Stimulated activated CD8-positive, alpha-beta memory T cell treated with anti-CD3 and anti-CD28 coated beads, Interleukin-2, amount 100 ng/mL, for 1 hour (primary cell): ENCODE results near the gene BRSK2.
"Not testable (repeated sequence)": the region's sequence is repeated elsewhere in the genome, so short reads cannot be mapped to it uniquely, and the experiment has no call there.

Experiments
- DNase-seq, 2 donors: peaks; one replicate each; pipeline ENCODE4 v3.0.0-alpha.2; 2020; ENCODE audit warnings: low read depth in 2 of 2

Gene BRSK2

GRCh38 chr11:1409108-1409851 lies 19.5 kb downstream of the BRSK2 start:
- no peak for DNase-seq

DNA sequence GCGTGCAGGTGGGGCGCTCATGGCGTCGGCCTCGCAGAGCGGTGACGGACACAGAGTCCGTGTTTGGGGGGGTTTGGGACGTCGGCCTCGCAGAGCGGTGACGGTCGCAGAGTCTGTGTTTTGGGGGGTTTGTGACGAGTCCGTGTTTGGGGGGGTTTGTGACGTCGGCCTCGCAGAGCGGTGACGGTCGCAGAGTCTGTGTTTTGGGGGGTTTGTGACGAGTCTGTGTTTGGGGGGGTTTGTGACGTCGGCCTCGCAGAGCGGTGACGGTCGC lies 20.1 kb downstream of the BRSK2 start:
- not testable (repeated sequence) for DNase-seq

DNA sequence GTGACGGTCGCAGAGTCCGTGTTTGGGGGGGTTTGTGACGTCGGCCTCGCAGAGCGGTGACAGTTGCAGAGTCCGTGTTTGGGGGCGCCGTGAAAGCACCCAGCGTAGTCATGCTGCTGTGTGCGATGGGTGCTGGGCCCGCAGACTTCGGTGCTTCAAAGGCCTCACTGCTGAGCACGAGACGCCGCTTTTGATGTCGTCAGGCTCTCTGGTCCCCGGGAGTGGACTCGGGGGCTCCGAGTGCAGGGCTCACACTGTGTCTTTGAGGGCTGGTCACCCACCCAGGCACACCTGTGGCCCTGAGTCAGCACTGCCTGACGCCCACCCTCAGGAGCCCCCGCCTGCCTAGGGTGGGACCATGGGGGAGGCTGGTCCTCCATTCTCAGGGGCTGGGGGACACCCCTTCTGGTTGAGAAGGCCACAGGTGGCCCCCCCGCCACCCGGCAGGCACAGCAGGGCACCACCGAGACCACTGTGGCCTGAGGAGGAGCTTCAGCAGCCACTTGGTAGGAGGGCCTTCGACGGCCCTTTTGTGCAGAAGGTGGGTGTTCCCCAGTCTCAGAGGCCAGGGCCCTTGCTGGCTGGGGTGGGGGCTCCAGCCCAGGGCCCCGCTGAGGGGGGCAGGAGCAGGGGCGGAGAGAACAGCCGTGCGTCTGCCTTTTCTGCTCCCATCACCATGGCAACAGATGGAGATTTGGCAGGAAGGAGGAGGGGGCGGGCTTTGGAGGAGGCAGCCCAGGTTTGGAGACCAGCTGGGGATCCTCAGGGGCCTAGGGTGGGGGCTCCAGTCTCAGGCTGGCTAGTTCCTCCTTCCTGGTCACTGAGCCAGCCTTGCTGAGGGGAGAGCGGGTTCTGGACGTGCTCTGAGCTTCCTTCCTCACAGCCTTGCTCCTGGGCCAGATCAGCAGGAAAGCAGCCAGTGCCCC lies 20.9 kb downstream of the BRSK2 start:
- no peak for DNase-seq

DNA sequence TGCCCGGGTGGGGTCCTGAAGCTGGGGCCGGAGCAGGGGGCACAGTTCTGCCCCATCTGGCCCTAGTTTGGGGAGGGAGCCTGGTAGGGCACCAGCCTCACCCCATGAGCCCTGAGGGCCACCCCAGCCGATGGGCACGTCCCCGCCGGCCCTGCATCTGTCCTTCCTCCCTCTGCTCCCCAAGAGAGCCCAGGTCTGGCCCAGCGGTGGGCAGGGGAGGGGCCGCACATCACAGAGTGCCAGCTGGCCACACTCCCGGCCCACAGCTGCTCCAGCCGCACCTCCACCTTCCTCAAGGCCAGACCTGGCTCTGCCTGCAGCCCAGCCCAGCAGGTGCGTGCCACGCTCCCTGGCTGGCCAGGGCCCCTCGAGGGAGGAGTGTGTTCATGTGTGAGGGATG lies 21.6 kb downstream of the BRSK2 start:
- DNase-seq: no peak

DNA sequence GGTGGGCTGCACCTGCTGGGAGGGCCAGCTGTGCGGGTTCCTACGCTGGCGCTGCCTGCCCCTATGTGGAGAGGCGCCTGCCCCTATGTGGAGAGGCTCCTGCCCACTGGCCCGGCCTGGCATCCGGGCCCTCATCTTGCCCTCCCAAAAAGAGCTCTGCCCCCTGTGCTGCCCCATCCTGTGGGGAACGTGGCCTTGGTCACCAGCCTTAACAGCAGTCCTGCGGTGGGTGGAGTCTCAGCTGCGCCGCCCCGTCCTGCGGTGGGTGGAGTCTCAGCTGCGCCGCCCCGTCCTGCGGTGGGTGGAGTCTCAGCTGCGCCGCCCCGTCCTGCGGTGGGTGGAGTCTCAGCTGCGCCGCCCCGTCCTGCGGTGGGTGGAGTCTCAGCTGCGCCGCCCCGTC lies 22.0 kb downstream of the BRSK2 start:
- DNase-seq: not testable (repeated sequence)

- DNase-seq: no peak
Measured at GRCh38 chr11:1412377-1413095, 22.8 kb downstream of the BRSK2 start.

DNA sequence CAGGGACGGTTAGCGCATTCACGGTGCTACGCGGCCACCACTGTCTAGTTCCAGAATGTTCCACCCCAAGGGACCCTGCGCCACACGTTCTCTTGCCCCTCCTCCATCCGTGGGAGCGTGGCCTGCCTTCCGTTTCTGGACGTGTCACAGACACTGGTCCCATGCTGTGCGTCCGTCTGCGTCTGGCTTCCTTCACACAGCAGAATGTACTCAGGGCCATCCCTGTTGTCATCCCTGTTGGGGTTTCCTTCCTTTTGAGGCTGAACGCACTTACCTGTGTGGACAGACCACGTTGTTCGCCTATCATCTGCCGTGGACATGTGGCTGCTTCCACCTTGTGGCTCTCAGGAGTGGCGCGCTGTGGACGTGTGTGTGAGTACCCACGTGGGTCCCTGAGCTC lies 24.9 kb downstream of the BRSK2 start:
- no peak for DNase-seq

GRCh38 chr11:1415631-1416030 lies 25.9 kb downstream of the BRSK2 start:
- no peak for DNase-seq

DNA sequence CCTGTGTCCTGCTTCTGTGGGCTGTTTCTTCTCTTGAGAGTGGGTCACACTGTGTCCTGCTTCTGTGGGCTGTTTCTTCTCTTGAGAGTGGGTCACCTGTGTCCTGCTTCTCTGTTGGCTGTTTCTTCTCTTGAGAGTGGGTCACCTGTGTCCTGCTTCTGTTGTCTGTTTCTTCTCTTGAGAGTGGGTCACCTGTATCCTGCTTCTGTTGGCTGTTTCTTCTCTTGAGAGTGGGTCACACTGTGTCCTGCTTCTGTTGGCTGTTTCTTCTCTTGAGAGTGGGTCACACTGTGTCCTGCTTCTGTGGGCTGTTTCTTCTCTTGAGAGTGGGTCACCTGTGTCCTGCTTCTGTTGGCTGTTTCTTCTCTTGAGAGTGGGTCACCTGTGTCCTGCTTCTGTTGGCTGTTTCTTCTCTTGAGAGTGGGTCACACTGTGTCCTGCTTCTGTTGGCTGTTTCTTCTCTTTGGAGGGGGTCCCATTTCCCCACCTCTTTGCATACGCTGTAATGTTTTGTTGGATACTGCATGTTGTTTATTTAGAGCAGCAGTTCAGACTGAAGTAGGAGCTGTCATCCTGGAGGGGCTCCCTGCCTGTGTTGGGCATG lies 28.6 kb downstream of the BRSK2 start:
- DNase-seq: not testable (repeated sequence)

GRCh38 chr11:1419811-1420210 lies 30.1 kb downstream of the BRSK2 start:
- DNase-seq: no peak

DNA sequence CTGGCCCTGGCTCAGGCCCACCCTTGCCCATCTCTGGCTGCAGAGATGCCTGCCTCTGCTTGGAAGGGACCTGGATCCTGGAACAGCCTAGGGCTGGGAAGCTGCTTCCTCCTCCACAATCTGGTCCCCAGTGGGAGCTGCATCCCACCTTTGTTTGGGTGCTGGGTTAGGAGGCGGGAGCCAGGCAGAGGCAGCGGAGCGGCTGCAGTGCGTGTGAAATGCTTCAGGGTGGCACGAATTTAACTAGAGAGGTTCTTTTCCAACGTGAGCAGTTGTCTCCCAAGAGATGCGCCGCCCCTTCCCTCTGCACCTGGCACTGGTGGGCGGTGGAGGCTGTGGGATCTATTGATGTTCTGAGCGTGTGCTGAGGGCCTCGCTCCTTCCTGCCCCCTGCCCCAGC lies 31.6 kb downstream of the BRSK2 start:
- DNase-seq: no peak

DNA sequence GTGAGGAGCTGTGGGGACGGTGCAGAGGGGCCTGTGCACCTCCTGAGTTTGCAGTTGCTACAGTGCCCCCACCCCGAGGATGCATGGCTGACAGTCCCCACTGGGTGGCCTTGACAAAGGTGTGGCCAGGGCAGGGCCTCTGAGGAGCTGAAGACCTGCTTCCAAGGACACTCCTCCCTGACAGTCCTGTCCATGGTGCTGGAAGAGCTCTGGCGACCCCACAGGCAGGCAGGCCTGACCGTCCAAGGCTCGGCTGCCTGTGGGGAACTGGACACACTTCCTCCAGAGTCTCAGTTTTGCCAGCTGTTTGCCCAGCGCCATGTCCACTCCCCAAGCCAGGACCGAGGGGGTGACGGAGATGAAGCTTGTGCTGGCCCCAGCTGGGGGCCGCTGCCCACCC lies 32.7 kb downstream of the BRSK2 start:
- DNase-seq: no peak

DNA sequence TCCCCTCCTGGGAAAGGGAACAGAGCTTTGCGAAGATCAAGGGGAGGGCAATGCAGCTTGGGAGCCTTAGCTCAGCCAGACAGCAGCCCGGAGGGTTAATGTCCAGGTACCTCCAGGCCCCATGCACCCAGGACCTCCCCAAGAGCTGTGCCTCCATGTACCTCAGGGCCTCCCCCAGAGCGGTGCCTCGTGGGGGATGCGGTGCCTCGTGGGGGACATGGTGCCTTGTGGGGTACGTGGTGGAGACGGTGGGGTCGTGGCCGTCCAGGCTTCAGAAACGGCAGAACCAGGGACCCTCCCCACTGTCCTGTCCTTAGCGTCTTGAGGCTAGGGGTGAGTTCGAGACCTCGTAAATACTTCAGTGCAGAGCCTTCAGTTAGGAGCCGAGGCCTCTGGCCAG lies 33.2 kb downstream of the BRSK2 start:
- DNase-seq: no peak

GRCh38 chr11:1423406-1423805 lies 33.7 kb downstream of the BRSK2 start:
- DNase-seq: not testable (repeated sequence)

GRCh38 chr11:1425006-1425405 lies 35.3 kb downstream of the BRSK2 start:
- DNase-seq: no peak

GRCh38 chr11:1425439-1425838 lies 35.7 kb downstream of the BRSK2 start:
- no peak for DNase-seq

DNA sequence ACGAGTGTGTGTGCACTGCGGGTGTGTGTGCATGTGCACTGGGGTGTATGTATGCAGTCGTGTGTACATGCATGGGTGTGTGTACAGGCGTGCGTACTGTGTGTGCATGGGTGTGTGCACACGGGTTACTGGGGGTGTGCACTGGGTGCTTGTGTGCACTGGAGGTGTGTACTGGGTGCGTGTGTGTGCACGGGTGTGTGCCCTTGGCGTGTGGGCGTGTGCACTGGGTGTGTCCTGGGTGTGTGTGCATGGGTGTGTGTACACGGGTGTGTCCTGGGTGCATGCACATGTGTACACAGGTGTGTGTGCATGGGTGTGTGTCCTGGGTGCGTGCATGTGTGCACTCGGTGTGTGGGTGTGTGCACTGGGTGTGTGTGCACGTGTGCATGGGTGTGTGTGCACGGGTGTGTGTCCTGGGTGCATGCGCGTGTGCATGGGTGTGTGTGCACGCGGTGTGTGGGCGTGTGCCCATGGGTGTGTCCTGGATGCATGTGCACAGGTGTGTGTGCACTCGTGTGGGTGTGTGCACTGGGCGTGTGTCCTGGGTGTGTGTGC lies 39.1 kb downstream of the BRSK2 start:
- no peak for DNase-seq

DNA sequence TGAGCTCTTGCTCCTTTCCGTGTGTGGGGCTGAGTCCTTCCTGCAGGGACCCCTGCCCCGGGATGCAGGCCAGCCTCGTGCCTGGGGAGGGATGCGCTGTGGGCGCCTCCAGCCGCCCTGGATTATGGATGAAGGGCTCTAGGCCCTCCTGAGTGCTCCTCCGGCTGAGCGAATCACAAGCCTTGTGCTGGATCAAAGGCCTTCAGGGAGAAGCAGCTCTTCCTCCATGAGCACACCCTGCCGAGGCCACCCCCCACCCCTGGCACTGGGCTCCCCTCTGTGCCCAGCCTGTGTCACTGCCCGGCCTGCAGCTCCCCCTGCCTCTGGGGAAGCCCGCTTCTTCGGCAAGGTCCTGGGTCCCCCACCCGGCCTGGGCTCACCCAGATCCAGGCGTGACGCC lies 43.8 kb downstream of the BRSK2 start:
- DNase-seq: no peak

DNA sequence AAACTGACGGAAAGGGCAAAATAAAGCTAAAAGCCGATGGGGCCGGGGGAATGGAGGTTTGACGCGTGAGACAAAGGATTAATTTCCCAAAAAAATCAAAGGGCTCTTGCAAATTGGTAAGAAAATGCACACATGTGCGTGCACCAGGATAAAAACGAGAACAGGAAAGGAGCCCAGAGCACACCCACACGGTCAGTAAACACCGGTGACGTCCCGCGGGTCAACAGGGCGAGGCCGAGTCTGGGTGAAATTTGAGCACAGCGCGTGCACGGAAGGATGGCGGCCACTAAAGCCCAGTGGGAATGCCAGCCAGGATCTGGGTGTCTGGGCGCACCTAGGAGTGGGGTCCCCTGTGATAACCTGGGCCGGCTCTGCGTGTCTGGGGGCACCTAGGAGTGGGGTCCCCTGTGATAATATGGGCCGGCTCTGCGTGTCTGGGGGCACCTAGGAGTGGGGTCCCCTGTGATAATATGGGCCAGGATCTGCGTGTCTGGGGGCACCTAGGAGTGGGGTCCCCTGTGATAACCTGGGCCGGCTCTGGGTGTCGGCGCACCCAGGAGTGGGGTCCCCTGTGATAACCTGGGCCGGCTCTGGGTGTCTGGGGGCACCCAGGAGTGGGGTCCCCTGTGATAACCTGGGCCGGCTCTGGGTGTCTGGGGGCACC lies 44.4 kb downstream of the BRSK2 start:
- no peak for DNase-seq

DNA sequence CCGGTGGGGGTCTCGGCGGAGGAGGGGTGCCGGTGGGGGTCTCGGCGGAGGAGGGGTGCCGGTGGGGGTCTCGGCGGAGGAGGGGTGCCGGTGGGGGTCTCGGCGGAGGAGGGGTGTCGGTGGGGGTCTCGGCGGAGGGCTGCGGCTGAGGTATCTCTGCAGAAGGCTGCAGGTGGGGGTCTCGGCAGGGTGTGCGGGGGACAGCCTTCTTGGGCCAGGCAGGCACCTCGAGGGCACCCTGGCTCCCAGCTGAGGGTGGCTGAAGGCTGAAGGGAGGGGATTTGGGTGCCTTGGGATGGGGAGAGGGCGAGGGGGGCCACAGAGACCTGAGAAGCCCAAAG lies 45.7 kb downstream of the BRSK2 start:
- DNase-seq: not testable (repeated sequence)

GRCh38 chr11:1435820-1436467 lies 46.2 kb downstream of the BRSK2 start:
- DNase-seq: no peak
